ENCODE measurements around the gene FADS3.

FADS3 gene

GRCh38 chr11:61879152-61879551 is 12.2 kb downstream of the FADS3 start:
- no peak for DNase-seq (ENCODE audit: low spot score)

- DNase-seq (ENCODE audit: low spot score): no peak
Measured at GRCh38 chr11:61875698-61876097, 15.6 kb downstream of the FADS3 start.

GRCh38 chr11:61874853-61875252 is 16.5 kb downstream of the FADS3 start:
- no peak for DNase-seq (ENCODE audit: low spot score)

- no peak for DNase-seq (ENCODE audit: low spot score)
Measured at GRCh38 chr11:61874377-61874809, 17.0 kb downstream of the FADS3 start.

- no peak for DNase-seq (ENCODE audit: low spot score)
Measured at GRCh38 chr11:61873588-61874376, 17.6 kb downstream of the FADS3 start.

GRCh38 chr11:61872935-61873565 is 18.3 kb downstream of the FADS3 start:
- no peak for DNase-seq (ENCODE audit: low spot score)

GRCh38 chr11:61871158-61871597 is 20.2 kb downstream of the FADS3 start:
- peak; percentile 70 for DNase-seq (ENCODE audit: low spot score)

- DNase-seq (ENCODE audit: low spot score): no peak
Measured at GRCh38 chr11:61870541-61871031, 20.8 kb downstream of the FADS3 start.

- no peak for DNase-seq (ENCODE audit: low spot score)
Measured at GRCh38 chr11:61869708-61870451, 21.5 kb downstream of the FADS3 start.

GRCh38 chr11:61869429-61869707 is 22.0 kb downstream of the FADS3 start:
- no peak for DNase-seq (ENCODE audit: low spot score)

- DNase-seq (ENCODE audit: low spot score): no peak
Measured at GRCh38 chr11:61868571-61869428, 22.5 kb downstream of the FADS3 start.

GRCh38 chr11:61866958-61867343 is 24.4 kb downstream of the FADS3 start:
- DNase-seq (ENCODE audit: low spot score): no peak

GRCh38 chr11:61866231-61866957 is 25.0 kb downstream of the FADS3 start:
- no peak for DNase-seq (ENCODE audit: low spot score)

GRCh38 chr11:61864814-61865775 is 26.2 kb downstream of the FADS3 start:
- DNase-seq (ENCODE audit: low spot score): no peak

- no peak for DNase-seq (ENCODE audit: low spot score)
Measured at GRCh38 chr11:61863548-61864081, 27.7 kb downstream of the FADS3 start.

- DNase-seq (ENCODE audit: low spot score): no peak
Measured at GRCh38 chr11:61862714-61863547, 28.4 kb downstream of the FADS3 start.

GRCh38 chr11:61861634-61862033 is 29.7 kb downstream of the FADS3 start:
- DNase-seq (ENCODE audit: low spot score): no peak

- no peak for DNase-seq (ENCODE audit: low spot score)
Measured at GRCh38 chr11:61860054-61860903, 31.1 kb downstream of the FADS3 start.

Measured in globus pallidus (tissue), 1 donor.